GM21360 (cell line): ENCODE data around the gene ABHD17C.
A peak's percentile ranks its signal among the peaks of the same experiment; 100 is the strongest.

Experiments
- ATAC-seq: cut with Tn5 transposase; IDR thresholded peaks from one replicate; pipeline ENCODE4 v1.9.1; 2021; ENCODE audit warnings: mild to moderate bottlenecking, moderate library complexity; ENCODE audit not compliant: unreplicated experiment

The ABHD17C gene

GRCh38 chr15:80689294-80689693 lies 5.8 kb upstream of the ABHD17C start:
- ATAC-seq: no peak

DNA sequence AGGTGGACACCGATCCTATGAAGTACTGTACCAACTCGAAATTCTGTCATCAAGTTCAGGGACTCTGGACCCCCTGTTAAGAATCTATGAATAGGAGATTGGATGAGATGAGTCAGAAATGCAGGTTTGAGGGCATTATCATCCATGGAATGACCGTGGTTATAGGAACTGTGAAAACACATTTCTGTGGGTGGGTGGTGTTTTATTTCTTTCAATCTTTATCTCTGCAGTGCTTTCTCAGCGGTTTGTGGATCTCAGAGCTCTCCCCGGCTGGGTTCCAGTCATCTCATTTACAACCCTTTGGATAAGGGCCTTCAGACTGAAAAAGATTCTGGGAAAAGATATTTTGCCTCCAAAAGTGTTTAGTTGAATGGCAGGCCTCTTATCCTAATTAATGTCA lies 5.4 kb upstream of the ABHD17C start:
- ATAC-seq: no peak

DNA sequence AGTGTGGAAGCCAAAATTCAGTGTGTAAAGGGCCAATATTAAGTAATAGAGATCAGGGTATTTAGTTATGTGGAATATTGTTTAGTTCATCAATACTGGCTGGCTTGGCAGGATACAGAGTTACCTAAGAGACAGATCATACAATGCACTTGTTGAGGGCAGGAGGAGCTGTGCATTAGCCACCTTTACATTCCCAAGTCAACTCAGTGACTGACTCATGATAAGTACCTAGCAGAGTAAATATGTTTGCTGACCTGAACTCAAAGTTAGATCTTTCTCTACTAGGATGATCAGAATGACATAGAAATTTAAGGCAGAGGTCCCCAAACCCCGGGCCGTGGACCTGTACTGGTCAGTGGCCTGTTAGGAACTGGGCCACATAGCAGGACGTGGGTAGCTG lies 3.5 kb upstream of the ABHD17C start:
- ATAC-seq: no peak

DNA sequence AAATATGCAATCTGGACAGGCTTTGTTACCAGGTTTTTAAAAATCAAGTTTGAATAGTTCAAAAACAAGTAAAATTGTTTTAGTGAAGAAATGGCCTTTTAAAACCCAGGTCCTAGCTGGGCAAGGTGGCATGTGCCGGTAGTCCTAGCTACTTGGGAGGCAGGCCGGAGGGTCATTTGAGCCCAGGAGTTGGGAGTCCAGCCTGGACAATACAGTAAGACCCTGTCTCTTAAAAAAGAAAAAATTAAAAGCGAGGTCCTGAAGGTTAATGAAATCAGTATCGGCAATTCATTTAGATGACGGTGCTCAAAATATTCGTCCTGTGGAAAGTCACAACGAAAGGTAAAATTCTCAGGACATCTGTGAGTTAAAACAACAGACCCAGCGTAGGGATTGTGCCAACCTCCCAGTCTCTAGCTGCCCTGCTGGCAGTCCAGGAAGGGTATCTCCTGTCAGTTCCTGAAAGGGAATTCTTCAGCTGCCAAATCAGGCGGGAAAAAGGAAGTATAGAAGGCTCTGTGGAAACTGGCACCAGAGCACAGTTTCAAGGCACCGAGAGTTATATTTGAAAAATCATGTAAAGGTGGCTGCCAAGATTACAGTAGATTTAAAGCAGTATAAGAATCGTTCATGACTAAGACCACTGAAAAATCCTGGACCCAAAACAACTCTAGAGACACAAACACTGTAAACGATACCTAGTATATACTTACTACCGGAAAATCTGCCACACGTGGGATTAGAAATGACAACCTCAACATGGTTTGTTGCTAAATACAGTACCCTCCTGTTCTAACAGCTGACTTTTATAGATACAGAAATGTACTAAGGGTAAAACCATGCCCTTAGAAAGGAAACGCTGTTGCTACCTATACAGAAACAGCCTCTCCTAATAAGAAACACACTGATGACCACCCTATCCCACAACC lies 1.2 kb upstream of the ABHD17C start:
- ATAC-seq: peak; percentile 7

DNA sequence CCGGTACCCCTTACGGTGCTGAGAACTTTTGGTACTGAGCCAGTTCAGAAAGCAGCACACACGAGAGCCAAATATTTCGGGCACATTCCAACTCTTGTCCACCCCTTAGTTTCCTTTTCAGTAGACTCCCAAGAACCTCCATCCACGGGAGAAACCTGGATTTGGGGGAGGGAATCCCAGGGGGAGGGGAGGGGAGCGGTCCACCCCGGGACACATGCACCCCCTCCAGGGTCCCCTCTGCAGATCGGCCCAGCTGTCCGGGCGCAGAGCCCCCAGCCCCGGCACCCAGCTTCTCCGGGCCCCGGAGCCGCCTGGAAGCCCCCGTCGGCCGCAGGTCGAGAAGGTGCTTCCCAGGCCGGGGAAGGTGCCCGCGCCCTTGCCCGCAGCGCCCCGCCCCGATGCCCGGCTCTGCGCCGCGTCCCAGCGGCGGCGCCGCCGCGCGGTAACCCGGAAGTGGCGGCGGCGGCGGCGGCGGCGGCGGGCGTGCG lies 455 bp upstream of the ABHD17C start:
- peak; percentile 35 for ATAC-seq

DNA sequence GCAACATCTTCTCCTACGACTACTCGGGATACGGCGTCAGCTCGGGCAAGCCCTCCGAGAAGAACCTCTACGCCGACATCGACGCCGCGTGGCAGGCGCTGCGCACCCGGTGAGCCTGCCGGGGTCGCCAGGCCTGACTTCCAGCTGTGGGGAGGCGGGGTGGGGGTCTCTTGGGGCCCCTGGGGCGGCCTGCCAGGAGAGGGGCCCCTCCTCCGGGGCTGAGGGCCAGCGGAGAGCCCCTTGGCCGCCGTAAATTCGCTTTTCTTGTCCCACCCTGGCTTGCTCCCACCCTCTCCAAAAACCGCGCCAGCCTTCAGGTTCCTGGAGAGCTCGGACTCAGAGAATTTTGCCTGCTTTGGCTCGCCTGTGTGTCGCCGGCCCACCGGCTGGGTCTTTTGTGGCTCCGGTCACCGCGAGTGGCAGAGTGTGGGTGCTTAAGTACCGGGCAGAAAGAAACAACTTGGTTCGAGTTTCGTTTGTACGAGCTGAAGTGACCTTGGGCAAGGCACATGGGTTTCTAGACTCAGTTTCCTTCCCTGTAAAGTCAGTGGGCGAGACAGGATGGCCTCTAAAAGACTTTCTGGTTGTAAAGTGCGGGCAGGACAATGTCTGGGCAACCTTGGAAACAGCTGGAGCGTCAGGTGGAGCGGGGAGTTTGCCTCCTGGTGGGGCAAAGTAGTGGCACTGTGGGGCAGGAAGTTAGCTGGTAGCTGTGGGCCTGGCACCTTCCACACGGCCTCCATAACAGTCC lies 976 bp downstream of the ABHD17C start:
- peak; percentile 24 for ATAC-seq

- no peak for ATAC-seq
Observed at GRCh38 chr15:80697075-80697685, 2.1 kb downstream of the ABHD17C start.

- ATAC-seq: no peak
Observed at GRCh38 chr15:80698676-80699075, 3.6 kb downstream of the ABHD17C start.

DNA sequence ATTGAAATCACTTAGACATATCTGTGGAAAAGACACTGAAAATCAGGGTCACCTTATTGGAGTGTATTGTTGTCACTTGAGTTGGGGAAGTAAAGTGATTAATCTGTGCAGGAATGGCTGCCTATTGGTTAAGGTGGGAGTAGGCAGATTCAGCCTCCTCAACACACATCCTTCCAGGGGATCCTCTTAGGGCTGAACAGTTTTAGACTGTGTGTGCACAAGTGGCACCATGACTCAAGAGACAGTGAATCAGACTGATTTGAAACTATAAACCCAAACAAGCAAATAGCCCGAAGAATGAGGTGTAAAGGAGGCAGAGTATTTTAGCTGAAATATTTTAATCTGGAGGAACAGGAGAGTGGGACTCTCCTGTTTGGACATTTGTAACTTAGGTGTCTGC lies 4.9 kb downstream of the ABHD17C start:
- ATAC-seq: no peak

DNA sequence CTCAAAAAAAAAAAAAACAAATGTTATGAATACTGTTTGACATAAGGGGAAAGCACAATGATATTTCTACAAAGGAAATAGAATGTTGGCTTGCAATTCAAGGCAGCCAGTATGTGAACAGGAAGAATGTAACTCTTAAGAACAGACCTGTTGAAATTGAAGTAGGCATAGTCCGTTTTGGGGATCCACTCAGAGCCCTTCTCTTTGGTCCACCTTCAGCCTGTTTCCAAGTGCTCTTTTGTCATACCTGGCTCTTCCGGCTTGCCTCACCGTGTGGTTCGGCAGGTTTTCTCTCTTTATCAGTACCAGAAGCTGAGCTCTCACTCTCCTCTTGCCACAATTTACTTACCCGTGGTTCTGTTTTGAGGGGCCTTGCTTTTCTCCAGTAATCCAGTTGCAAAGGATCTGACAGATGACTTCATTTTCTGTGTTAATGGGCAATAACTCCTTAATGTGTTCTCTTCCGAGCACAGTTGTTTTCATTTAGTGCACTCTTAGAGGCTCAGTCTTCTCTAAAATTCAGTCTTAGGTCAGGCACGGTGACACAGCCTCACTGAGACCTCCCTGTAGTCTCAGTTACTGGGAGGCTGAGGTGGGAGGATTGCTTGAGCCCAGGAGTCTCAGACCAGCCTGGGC lies 6.7 kb downstream of the ABHD17C start:
- no peak for ATAC-seq

DNA sequence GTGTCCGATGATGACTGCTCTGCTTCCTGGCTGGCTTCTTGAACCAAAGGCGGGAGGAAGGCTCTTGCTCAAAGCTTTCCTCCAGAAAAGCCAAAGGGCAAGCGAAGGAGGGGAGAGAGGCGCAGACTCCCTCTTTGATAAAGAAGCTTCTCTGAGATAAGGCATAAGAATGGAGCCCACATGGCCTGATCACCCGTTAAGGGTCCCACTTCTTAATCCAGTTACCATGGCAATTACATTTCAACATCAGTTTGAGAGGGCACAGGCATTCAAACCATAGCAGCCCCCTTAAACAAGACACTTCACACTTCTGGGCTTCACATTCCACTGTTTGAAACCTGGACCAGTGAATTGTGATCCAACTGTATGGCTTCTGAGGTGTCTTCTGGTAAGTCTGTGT lies 8.0 kb downstream of the ABHD17C start:
- no peak for ATAC-seq

GRCh38 chr15:80703965-80704364 lies 8.9 kb downstream of the ABHD17C start:
- no peak for ATAC-seq

DNA sequence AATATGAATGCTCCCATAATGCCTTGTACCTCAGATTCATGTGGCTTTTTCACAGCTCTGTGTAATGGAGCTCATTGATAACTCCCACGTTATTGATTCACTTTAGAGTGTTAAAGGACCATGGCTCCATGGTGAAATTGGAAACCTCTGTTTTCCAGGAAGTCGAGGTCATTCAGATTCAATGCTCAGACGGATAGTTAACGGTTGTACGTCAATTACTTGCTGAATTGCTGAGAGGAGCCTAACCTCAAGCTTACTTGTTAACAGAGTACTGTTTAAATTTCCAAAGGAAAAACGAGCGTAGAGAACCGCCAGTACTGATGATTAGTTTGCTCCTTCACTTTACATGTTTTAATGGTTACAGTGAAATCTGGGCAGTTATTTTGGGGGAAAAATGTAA lies 11.1 kb downstream of the ABHD17C start:
- ATAC-seq: no peak

GRCh38 chr15:80709542-80709941 lies 14.4 kb downstream of the ABHD17C start:
- no peak for ATAC-seq

GRCh38 chr15:80710635-80711554 lies 15.8 kb downstream of the ABHD17C start:
- ATAC-seq: no peak

DNA sequence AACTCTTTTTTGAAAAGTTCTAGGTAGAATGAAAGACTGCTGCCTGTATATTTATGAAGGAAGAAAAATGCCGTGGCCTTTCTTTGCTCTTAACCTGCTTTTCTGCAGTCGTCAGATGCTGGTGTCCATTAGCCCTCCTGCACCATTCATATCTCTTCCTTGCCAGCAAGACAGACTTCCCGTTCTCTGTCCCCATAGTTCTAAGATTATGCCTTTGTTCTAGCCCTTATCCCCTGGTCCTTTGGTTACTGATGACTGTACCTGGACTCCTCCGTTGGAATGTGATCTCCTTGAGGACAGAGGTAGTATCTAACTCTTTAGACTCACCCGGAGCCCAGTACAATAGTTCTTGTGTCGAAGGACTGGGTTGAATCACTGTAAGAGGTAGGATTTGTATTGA lies 16.8 kb downstream of the ABHD17C start:
- no peak for ATAC-seq

GRCh38 chr15:80712956-80713355 lies 17.8 kb downstream of the ABHD17C start:
- ATAC-seq: no peak

DNA sequence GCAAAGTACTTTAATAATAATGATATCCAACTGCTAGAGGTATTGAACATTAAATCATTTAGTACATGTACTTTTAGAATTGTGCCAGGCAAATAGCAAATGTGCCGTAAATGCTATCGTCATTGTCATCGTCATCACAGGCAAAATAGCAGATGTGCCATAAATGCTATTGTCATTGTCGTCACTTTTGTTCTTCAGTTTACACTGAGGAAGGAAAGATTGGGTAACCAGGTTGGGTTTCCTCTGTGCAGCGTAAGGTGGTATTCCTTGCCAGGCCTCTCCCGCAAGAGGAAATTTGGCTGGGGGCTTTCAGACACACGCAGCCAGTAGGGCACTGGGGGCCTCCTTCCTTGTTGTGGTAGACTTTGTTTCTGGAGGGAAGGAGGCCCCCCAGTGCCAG lies 26.4 kb downstream of the ABHD17C start:
- ATAC-seq: no peak

- ATAC-seq: no peak
Observed at GRCh38 chr15:80722811-80723210, 27.7 kb downstream of the ABHD17C start.

DNA sequence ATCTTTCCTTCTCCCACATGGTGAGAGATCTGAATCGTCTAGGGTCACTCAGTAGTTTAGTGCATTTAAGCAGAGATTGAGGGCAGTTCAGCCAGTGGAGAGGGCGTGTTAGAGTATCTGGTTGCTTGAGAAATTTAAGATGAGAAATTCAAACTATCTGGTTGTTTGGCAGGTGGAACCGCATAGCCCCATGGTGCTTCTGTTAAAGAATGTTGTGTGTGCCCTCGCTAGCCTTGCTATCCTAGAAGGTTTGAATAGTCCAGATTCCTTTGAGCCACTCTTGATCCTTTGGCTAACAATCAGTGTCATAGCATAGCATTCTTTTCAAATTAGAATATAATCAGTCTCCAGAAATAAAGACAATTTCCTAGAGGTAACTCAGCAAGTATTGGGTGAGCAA lies 32.1 kb downstream of the ABHD17C start:
- ATAC-seq: no peak
